HG03460 (cell line): ENCODE measurements around the gene FBLIM1.
"Not testable (repeated sequence)": the region's sequence is repeated elsewhere in the genome, so short reads cannot be mapped to it uniquely, and the experiment has no call there.

ENCODE experiments used
- ATAC-seq: cut with Tn5 transposase; IDR thresholded peaks from one replicate; pipeline ENCODE4 v1.9.1; 2021; ENCODE audit not compliant: unreplicated experiment

FBLIM1 gene

DNA sequence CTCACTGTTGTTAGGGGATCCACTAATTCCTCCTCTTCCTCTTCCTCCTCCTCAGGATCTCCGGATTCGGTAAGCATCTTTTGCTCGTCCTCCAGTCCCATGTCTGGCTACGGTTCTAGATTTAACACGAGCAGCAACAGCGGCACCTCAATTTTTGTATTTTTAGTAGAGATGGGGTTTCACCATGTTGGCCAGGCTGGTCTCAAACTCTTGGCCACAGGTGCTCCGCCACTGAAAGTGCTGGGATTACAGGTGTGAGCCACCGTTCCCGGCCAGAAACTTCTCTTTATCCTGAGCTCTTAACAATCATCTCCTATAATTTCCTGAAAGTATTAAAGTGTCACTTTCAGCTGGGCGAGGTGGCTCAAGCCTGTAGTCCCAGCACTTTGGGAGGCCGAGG lies 49.0 kb downstream of the FBLIM1 start, which contains the start of gene UQCRHL:
Gene UQCRHL (minus strand): TSS at position 101 of the 400 bp plus-strand sequence. CDS start 0 bp downstream, at position 101.
- ATAC-seq: not testable (repeated sequence)

DNA sequence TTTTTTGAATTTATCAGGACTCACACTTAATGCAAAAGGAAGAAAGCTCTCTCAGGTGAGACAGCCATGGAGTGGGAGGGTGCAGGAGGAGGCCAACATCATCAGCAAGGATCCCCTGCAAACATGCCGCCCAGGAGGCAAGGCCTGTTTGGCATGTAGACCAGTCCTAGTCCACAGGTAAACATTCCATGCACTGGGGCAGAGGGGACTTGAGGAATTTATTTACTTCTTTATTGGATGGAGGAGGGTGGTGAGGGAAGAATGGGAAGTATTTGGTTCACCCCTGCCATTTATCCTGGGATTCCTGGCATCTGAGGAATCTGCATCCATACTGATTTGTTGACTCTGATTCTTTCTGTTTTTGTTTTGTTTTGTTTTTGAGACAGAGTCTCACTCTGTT lies 50.4 kb downstream of the FBLIM1 start:
- no peak for ATAC-seq

DNA sequence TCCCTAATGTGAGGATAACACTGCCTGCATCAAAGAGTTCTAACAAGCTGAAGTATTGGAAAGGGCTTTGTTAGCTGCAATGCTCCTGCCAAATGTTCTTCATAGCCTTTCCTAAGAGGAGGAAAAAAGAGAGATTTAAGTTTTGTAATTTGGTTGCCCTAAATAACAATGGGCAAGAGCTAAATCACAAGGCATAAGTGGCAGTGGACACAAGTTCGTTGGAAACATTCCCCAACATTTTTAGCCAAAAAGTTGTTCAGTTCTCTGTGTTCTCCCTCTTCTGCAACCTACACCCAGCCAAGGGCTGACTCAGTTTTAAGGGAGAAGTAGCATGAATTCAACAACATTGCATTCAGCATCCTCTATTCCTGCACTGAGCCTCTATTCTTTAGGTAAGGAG lies 51.5 kb downstream of the FBLIM1 start:
- ATAC-seq: no peak

DNA sequence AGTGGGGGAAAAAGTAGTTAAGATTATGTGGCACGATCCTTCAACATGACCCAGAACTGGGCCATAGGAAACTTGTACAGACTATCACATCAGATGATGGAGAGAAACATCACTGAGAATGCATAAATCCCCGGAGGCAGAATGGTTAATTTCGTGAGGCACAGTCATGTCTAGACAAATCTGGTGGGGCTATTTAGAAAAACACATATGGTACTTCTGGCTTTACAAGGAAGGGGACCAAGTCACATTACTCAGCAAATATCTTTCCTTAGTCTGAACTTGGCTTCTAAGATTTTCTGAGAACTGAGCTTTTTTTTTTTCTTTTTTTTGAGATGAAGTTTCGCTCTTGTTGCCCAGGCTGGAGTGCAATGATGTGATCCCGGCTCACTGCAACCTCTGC lies 58.1 kb downstream of the FBLIM1 start:
- no peak for ATAC-seq

DNA sequence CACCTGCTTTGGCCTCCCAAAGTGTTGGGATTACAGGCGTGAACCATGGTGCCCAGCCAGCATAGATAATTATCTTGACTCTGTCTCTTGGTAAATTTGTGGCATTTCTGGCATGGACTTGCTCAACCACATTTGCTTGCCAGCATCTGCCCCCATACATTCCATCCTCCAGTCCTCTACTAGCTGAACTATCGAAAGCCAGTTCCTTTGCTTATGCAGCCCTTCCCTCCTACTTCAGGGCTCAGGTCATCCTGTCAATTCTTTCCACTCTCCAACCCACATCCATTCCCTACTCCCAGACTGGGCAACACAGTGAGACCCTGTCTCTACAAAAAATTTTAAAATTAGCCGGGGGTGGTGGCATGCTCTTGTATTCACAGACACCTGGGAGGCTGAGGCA lies 61.9 kb downstream of the FBLIM1 start:
- ATAC-seq: no peak

DNA sequence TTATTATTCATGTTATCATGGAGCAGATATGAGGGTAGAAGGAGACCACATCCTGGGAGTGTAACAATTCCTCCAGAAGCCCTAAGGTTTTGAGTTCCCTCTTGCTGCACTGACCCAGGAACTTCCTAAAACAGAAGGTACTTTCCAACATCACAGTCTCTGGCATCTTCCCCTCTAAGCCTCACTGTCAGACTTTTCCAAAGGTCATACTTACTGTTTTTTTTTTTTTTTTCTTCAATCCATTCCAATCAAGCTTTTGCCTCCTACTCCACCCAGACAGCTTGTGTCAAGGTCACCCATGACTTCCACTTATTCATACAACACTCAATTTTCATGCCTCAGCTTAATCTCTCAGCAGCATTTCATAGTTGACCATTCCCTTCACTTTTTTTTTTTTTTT lies 67.2 kb downstream of the FBLIM1 start:
- no peak for ATAC-seq

DNA sequence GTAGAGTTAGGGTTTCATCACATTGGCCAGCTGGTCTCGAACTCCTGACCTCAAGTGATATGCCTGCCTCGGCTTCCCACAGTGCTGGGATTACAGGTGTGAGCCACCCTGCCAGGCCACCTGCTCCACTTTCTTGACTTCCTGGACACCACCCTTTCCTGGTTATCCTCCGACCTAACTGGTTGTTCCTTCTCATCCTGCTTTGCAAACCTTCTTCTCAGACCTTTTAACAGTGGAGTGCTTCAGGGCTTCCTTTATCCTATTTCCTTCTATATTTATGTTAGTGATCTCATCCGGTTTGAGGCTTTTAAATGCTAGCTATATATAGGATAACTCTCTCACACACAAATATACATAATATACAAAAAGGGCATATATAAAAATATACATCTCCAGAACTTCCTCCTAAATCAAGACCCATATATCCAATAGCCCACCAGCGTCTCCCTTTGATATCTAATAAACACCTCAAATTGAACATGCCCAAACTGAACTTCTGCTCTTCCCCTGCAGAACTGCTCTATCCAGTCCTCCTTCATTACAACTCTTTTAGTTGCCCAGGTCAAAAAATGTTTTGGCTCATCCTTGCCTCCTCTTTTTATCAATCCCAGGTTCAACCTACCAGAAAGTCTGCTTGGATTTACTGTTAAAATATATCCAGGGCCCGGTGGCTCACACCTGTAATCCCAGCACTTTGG lies 68.4 kb downstream of the FBLIM1 start:
- ATAC-seq: no peak

DNA sequence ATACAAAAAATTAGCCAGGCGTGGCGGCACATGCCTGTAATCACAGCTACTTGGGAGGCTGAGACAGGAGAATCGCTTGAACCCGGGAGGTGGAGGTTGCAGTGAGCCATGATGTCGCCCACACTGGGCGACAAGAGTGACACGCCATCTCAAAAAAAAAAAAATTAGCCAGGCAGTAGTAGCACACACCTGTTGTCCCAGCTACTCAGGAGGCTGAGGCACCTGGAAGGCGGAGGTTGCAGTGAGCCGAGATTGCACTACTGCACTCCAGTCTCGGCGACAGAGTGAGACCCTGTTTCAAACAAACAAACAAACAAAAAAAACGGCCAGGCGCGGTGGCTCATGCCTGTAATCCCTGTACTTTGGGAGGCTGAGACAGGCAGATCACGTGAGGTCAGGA lies 69.0 kb downstream of the FBLIM1 start:
- ATAC-seq: not testable (repeated sequence)

DNA sequence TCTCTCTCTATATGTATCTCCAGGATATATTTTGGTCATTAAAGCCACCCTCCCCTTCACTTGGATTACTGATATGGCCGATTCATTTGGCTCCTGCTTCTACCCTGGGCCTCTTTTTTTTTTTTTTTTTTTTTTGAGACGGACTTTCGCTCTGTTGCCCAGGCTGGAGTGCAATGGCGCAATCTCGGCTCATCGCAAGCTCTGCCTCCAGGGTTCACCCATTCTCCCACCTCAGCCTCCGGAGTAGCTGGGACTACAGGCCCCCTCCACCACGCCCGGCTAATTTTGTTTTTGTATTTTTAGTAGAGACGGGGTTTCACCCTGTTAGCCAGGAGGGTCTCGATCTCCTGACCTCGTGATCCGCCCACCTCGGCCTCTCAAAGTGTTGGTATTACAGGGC lies 70.3 kb downstream of the FBLIM1 start:
- not testable (repeated sequence) for ATAC-seq

DNA sequence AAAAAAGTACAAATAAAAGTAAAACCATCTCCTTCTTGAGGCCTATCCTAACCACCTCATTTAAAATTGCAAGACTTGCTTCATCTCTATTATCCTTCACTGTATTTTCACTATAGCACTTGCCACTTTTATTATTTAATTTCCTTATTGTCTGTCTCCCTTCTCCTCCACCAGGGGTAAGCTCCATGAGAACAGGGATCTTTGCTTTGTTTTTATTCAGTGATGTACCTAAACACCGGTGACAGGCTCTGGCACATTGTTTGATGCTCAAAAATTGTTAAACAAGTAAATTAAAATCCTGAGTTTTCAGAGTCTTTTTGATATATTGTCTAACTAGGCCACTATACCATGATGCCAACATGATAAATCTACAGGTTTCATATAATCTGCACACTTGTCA lies 71.7 kb downstream of the FBLIM1 start:
- no peak for ATAC-seq

DNA sequence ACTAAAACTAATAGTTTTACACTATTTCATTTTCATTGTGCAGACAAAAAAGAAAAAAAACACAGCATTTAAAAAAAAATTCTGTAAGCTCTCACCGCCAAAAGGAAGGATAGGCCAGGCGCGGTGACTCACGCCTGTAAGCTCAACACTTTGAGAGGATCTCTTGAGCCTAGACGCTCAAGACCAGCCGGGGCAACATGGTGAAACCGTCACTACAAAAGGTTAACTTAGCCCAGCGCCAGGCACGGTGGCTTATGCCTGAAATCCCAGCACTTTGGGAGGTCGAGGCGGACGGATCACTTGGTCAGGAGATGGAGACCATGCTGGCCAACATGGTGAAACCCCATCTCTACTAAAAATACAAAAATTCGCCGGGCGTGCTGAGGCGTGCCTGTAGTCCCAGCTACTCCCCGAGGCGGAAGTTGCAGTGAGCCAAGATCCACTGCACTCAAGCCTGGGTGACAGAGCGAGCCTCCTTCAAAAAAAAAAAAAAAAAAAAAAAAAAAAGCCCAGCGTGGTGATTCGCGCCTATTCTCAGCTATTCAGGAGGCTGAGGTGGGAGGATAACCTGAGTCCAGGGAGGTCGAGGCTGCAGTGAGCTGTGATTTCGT lies 74.6 kb downstream of the FBLIM1 start:
- no peak for ATAC-seq

DNA sequence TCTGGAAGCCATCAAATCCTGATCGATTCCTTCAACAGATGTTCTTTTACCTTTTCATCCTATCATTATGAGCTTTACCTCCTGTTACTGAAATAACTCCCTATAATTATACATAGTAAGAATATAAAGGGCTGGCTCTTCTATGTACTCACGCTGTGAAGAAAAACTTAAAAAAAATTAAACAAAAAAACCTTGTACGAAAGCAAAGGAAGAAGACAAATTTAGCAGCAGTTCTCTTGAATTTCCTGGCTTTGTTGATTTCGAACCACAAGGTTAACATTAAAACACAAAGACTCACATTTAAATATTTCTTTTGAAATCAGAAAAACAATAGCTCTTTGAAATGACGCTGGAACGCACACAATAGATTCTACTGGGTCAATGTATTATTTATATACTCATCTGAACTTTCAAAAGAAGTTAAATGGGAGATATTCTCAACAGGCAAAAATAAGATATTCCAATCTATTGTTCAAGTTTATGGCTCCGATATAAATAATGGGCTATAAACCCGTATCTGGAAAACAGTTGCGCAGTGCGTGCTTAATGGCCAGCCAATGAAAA lies 75.3 kb downstream of the FBLIM1 start:
- no peak for ATAC-seq

DNA sequence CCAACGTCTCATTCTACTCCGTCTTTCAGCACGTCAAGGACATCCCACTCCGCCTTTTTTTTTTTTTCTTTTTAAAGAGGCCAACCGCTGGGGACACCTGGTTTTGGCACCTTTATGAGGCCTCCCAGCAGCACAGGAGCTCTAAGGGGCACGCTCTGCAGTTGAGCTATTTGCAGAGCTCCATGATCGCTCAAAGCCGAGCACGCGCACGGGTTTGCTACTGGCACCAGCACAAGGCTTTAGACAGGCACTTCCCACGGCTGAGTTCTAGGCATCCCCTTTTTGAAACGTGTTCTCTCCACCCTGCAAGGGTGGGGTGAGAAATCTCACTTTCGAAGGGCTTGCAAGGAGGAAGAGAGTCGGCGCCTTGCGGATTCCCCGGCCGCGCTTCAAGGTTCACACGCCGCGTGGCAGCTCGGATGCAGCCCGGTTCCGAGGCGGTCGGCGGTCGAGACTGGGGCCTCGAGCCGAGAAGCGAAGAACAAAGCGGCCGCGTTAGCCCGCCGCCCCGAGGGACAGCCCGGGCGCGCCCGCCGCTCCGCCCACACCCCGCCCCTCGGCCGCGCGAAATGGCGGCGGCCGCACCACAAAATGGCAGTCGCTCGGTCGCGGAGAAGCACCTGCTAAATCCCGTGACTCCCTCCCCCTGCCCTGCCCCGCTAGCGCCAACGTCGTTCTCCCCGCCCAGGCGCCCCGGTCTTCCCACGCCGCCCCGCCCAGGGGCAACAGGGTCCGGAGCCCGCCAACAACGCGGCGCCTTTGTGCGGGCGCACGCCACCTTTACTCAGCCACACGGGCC lies 76.0 kb downstream of the FBLIM1 start:
- peak; percentile 37 for ATAC-seq

DNA sequence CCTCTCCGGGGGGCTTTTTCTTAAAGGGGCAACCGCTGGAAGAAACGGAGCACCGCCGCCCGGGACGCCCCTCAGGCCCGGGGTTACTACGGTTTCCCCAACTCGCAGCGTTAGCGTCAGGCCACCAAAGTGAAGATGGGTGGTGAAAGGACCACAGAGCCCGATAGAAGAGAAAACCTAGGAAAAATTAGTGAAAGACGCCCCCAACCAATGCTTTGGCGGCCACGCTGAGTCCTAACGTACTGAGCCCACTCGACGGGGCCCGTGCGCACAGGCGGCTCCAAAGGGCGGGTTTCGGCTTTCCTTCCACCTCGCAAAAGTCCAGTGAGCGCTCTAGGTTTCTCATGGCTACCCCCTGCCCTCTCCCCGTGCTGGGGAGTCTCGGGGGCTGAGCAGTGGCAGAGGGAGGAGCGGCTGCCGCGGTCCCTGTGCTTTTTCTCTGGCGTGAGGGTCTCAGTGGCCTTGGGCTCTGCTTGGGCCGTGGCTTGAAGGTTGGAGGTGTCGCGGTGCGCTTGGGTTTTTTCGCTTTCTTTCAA lies 76.7 kb downstream of the FBLIM1 start:
- ATAC-seq: peak; percentile 3

DNA sequence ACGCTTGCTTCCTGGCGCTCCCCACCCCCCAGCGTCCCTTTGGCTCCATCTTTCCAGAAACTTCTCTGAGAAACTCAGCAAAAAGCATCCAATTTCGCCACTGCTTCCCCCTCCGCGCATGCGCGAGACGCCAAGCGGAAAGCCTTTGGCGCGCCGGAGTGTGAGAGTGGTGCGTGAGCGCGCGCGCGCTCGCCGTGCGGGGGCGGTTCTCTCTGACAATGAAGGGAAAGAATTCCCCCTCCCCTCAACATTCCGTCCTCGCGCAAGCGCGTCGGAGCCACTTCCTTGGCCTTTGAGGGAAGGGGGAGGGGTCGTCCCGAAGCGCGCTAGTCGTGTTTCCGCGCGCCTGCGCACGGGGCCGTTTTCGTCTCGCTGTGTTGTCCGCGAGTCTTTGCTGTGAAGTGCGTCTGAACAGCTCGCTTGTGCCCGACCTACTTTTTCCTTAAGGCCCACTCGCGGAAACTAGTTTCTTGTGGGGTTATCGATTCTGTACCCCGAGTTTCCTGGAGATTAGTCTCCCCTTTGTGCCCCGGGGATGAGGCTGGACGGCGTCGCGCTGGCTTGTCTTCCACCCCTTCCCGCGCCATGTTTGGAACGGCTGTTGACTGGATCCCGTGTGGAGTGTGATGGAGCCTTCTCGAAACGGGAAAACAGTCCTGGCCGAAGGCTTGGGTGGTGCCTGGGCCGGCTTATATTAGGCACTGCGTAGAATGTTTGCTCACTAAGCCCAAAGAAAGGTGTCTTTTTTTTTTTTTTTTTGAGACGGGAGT lies 77.3 kb downstream of the FBLIM1 start:
- peak; percentile 38 for ATAC-seq
